HG02943 (cell line): ENCODE data around the gene NACC2.
"Not testable (repeated sequence)": the region's sequence is repeated elsewhere in the genome, so short reads cannot be mapped to it uniquely, and the experiment has no call there.

Experiments used
- ATAC-seq: cut with Tn5 transposase; IDR thresholded peaks from one replicate; pipeline ENCODE4 v1.9.1; 2021; ENCODE audit warnings: mild to moderate bottlenecking, low read depth, moderate library complexity; ENCODE audit not compliant: unreplicated experiment

The NACC2 gene

GRCh38 chr9:136049491-136050265 is 45.4 kb downstream of the NACC2 start:
- ATAC-seq: no peak

DNA sequence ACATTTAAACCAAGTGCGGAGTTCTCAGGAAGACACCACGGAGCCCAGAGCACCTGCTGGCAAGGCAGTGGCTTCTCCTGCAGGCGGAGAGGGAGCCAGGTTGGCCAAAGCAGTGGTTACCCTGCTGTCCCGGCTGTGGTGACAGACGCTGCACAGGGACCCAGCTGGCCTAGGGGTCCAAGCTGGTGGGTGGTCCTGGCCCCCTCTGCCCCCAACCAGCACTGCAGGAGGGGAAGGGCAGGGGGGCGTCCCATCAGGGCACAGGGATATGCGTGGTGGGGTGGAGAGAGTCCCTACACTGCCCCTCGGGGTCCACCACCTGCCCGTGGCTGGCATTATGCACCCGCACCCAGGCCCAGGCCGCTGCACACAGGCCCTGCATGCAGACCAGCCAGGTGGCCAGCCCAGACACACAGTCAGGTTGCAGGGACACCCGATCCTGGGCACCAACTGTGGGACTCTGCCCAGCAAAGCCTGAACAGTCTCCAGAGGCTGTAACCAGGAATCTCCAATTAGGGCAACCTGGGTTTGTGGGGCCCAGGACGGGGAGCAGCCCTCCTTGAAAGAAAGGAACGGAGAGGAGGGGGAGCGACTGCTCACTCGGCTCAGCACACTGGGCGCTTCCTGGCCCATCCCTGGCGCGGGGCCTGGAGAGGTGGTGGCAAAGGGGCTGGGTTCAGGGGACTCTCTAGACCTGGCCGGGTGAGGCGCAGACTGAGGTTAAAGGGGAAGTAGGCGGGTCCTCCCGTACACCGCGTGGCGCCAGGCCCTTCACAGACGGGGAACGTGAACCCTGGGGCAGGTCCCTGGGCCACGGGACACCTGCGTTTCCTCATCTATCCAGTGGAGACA is 46.3 kb downstream of the NACC2 start:
- no peak for ATAC-seq

- no peak for ATAC-seq
Measured at GRCh38 chr9:136047775-136048559, 47.1 kb downstream of the NACC2 start.

DNA sequence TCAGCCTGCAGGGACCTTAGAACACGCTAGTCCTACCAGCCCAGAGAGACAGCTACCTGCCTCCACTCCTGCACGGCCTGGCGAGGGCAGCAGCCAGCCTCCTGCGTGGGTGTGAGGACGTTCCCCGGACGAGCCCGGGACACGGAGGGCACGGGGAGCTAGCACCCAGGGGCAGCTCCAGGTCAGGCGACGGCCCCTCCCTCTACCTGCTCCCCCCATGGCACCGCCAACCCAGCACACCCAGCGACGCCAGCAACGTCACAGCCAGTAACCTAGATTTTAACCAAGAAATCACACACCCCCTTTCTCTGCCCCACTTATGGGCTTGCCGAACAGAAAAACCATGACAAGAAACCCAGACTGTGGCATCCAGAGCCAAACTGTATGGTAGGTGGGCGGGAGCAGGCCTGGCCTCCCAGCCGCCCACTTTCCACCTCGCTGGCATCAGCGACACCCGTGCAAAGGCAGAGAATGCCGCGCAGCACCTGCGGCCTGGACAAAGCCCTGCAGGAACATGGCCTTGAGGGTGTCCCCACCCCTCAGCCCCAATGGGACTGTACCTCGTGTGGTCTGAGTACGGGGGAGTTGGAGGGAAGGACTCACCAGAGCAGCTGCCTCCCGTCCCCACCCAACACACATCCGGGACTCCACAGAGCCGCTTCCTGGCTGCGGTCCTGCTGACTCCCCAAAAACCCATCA is 47.9 kb downstream of the NACC2 start:
- ATAC-seq: no peak

GRCh38 chr9:136046554-136046920 is 48.6 kb downstream of the NACC2 start:
- no peak for ATAC-seq

GRCh38 chr9:136045595-136046553 is 49.2 kb downstream of the NACC2 start:
- ATAC-seq: no peak

- ATAC-seq: no peak
Measured at GRCh38 chr9:136044971-136045594, 50.0 kb downstream of the NACC2 start.

DNA sequence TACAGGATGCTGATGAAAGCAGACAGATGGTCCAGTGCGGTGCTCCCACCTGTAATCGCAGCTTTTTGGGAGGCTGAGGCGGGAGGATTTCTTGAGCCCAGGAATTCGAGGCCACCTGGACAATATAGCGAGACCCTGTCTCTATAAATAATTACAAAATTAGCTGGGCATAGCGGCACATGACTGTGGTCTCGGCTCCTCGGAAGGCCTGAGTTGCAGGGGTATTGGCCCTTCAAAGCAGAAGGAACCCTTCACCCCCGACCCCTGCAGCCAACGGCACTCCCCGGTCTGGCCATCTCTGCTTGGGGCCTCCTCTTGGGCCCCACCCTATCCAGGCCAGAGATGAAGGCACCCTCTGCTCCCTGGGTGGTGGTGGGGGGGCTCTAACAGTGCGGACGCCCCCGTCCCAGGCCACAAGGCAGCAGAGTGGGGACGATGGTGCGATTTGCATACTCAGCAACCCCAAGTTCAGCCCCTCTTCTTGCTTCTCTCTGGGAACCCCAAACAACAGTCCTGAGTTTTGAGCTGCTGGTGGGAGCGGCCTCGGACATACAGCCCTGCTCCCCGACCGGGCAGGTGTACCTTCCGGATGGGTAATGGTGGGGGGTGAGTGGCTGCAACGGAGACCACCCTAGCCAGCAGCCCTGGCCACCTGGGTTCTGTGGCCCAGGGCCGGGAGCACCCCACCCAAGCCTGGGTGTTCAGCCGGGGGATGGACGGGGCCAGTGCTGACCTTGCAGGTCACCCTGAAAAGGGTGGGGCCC is 50.7 kb downstream of the NACC2 start:
- ATAC-seq: no peak

DNA sequence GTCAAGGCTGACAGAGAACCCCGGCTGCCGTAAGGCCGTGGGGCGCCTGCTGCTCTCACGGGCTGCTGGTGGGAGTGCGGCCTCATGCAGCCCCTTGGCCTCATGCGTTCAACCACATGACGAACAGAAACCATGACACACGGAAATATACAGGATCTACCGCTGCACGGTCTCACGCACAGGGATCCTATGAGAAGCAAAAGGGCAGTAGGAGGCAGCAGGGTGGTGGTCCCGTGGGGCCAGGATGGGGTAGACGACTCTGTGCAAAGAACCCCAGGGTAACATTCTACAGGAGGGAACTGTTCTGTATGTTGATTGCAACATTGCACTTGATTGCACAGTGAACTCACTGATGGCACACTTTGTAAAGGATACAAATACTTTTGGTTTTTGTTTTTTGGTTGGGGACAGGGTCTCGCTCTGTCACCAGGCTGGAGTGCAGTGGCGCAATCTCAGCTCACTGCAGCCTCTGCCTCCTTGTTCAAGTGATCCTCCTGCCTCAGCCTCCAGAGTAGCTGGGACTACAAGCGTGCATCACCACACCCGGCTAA is 51.6 kb downstream of the NACC2 start:
- no peak for ATAC-seq

- no peak for ATAC-seq
Measured at GRCh38 chr9:136042541-136042940, 52.5 kb downstream of the NACC2 start.

DNA sequence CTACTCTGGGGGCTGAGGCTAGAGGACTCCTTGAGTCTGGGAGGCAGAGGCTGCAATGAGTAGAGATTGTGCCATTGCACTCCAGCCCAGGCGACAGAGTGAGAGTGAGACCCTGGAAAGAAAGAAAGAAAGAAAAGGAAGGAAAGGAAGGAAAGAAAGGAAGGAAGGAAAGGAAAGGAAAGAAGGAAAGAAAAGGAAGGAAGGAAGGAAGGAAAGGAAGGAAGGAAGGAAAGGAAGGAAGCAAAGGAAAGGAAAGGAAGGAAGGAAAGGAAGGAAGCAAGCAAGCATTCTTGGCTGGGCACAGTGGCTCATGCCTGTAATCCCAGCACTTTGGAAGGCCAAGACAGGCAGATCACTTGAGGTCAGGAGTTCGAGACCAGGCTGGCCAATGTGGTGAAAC is 54.2 kb downstream of the NACC2 start:
- ATAC-seq: not testable (repeated sequence)

DNA sequence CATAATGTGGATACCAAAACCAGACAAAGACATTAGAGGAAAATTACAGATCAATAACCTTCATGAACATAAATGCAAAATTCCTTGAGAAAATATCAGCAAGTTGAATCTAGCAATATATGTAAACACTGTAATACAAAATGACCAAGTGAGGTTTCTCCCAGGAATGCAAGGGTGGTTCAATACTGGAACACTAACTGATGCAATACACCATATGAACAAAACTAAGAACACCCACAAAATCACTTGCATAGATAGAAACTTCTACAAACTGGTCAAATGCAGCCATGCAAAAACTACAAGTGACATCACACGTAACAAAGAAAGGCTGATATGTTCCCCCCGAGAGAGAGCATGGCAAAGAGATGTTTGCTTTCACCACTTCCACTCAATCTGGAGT is 55.6 kb downstream of the NACC2 start:
- ATAC-seq: no peak

DNA sequence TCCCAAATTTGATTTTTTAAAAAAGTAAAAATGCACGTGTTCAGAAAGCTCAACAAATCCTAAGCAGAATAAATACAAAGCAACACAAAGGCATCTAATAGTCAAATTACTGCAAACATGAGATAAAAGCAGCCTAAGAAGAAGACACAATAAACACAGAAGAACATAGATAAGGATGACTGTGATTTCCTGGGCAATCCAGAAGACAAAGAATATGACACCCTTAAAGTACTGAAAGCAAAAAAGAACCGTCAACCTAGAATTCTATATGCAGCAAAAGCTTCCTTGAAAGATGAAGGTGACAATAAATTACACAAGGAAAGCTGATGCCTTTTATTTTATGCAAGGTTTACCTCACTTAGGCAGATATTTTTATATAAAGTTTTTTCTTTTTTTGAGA is 58.2 kb downstream of the NACC2 start:
- no peak for ATAC-seq

- no peak for ATAC-seq
Measured at GRCh38 chr9:136036050-136036449, 59.0 kb downstream of the NACC2 start.

GRCh38 chr9:136031741-136032730 is 63.1 kb downstream of the NACC2 start:
- ATAC-seq: no peak

DNA sequence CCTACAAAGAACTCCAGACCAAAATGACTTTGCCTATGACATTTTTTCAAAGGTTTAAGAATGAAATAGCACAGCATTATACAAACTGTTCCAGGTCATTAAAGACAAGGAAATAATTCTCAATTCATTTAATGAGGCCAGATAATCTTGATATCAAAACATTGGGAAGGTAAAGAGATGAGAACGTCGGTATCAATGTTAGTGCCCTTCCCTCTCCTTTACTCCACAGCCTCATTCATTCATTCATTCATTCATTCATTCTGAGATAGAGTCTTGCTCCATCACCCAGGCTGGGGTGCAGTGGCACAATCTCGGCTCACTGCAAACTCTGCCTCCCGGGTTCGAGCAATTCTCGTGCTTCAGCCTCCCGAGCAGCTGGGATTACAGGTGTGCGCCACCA is 64.0 kb downstream of the NACC2 start:
- ATAC-seq: no peak

DNA sequence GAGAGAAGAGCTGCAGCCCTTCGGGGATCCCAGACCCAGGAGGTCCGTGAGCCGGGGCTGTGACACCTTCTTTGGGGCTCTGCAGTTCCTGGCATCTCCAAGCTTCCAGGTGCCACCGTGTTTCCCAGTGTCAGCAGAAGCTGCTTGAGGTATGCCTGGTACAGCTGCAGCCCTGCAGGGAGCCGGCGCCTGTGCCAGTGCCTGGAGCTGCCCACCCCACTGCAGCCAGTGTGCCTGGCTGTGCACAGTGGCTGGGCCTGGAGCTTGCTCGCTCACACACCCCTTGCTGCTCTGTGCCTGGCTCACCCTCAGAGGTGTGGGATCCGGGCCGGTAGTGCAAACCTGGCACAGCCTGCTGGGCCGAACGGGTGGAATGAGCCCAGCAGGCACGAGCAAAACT is 65.5 kb downstream of the NACC2 start:
- no peak for ATAC-seq
